Astrocyte (in vitro differentiated cells and primary cell): ENCODE data around the gene BTBD8. TPM values are rescaled to one million over a fixed set of nuclear protein-coding genes. Genes with fewer than 3 reads are reported as not detected.

ENCODE experiments used
- DNase-seq: peaks from one replicate; pipeline ENCODE4 v3.0.0-alpha.2; 2010; ENCODE audit warnings: low read depth
- FAIRE-seq: peaks from 2 replicates; lab custom pipeline; 2011; peaks lifted over from hg19 to GRCh38; lab: Jason Lieb, UNC
- H2AFZ ChIP-seq: 2 replicates; pipeline ENCODE4 v1.6.0; 2012; ENCODE audit warnings: low read depth, low read length, inconsistent platforms
- H3K27ac ChIP-seq: 2 replicates; pipeline ENCODE4 v1.5.1; 2011; ENCODE audit warnings: low read depth, low read length, inconsistent platforms
- H3K27me3 ChIP-seq: 2 replicates; pipeline ENCODE4 v1.6.0; 2011; ENCODE audit warnings: low read length, inconsistent platforms; ENCODE audit not compliant: insufficient read depth
- H3K36me3 ChIP-seq: 2 replicates; pipeline ENCODE4 v1.5.1; 2011; ENCODE audit warnings: low read length, inconsistent platforms; ENCODE audit not compliant: insufficient read depth
- H3K4me1 ChIP-seq: 2 replicates; pipeline ENCODE4 v1.5.1; 2011; ENCODE audit warnings: low read length, inconsistent platforms; ENCODE audit not compliant: insufficient read depth
- H3K4me2 ChIP-seq: 2 replicates; pipeline ENCODE4 v1.6.0; 2012; ENCODE audit warnings: low read length, inconsistent platforms
- H3K4me3 ChIP-seq: 2 replicates; pipeline ENCODE4 v1.5.1; 2011; ENCODE audit warnings: low read depth, mild to moderate bottlenecking, low read length, inconsistent platforms; ENCODE audit not compliant: insufficient read depth
- H3K79me2 ChIP-seq: 2 replicates; pipeline ENCODE4 v1.6.0; 2012; ENCODE audit warnings: mild to moderate bottlenecking, low read length, inconsistent platforms; ENCODE audit not compliant: insufficient read depth
- H3K9ac ChIP-seq: 2 replicates; pipeline ENCODE4 v1.6.0; 2012; ENCODE audit warnings: mild to moderate bottlenecking, low read length, inconsistent platforms
- H3K9me3 ChIP-seq: 2 replicates; pipeline ENCODE4 v1.5.1; 2012; ENCODE audit warnings: low read depth, mild to moderate bottlenecking, low read length, inconsistent platforms; ENCODE audit not compliant: insufficient read depth
- H4K20me1 ChIP-seq: 2 replicates; pipeline ENCODE4 v1.6.0; 2012; ENCODE audit warnings: low read length, inconsistent platforms; ENCODE audit not compliant: insufficient read depth
- H3K27ac Mint-ChIP-seq: one replicate; pipeline ENCODE4 v1.8.0; 2021; ENCODE audit warnings: mild to moderate bottlenecking, mixed read lengths; ENCODE audit not compliant: unreplicated experiment
- H3K27me3 Mint-ChIP-seq: one replicate; pipeline ENCODE4 v1.8.0; 2021; ENCODE audit warnings: low read depth, mixed read lengths; ENCODE audit not compliant: unreplicated experiment
- H3K36me3 Mint-ChIP-seq: one replicate; pipeline ENCODE4 v1.8.0; 2021; ENCODE audit warnings: low read depth, mixed read lengths; ENCODE audit not compliant: unreplicated experiment
- H3K4me1 Mint-ChIP-seq: one replicate; pipeline ENCODE4 v1.8.0; 2021; ENCODE audit warnings: low read depth, mixed read lengths; ENCODE audit not compliant: unreplicated experiment
- H3K4me3 Mint-ChIP-seq: one replicate; pipeline ENCODE4 v1.8.0; 2021; ENCODE audit warnings: mild to moderate bottlenecking, moderate library complexity, mixed read lengths; ENCODE audit not compliant: unreplicated experiment
- H3K9me3 Mint-ChIP-seq: one replicate; pipeline ENCODE4 v1.8.0; 2021; ENCODE audit warnings: mild to moderate bottlenecking, mixed read lengths; ENCODE audit not compliant: unreplicated experiment
- EZH2 ChIP-seq: IDR thresholded peaks from 2 replicates; pipeline ENCODE4 v1.6.1; 2012; ENCODE audit warnings: mild to moderate bottlenecking, low read length, inconsistent platforms; ENCODE audit not compliant: insufficient read depth
- total RNA-seq: library from RNA; stranded (reverse); gene quantifications from 2 replicates; pipeline ENCODE4 v1.2.1, GENCODE V29; 2021
- TF ChIP-seq, protein P1 (sequence below): IDR thresholded peaks from 2 replicates; pipeline ENCODE4 v1.5.1; 2011; ENCODE audit warnings: low read depth, mild to moderate bottlenecking, inconsistent platforms, low read length, moderate library complexity; ENCODE audit not compliant: insufficient read depth

Gene BTBD8
- total RNA-seq, 1 donor from 2014 or later: 1.8 TPM

GRCh38 chr1:92038695-92039346 is 41.3 kb upstream of the BTBD8 start:
- Histone ChIP-seq H3K27ac (no peak overlapping the region), H3K4me3 (no peak overlapping the region), H3K4me1 (no peaks in the 10 kb centered on the region), H3K27me3 (no peaks in the 10 kb centered on the region), H3K9ac (no peak overlapping the region), H3K4me2 (no peak overlapping the region), H3K79me2 (no peaks in the 10 kb centered on the region), H3K9me3 (no peaks in the 10 kb centered on the region), H4K20me1 (no peaks in the 10 kb centered on the region), H3K36me3 (no peaks in the 10 kb centered on the region), H2AFZ (no peak overlapping the region)
- Mint-ChIP-seq H3K4me3 (no peak overlapping the region), H3K36me3 (no peaks in the 10 kb centered on the region), H3K27me3 (no peaks in the 10 kb centered on the region), H3K9me3 (no peaks in the 10 kb centered on the region), H3K27ac (no peak overlapping the region), H3K4me1 (peaks cover 6% of the 10 kb centered on the region)
- TF ChIP-seq, protein P1, sequence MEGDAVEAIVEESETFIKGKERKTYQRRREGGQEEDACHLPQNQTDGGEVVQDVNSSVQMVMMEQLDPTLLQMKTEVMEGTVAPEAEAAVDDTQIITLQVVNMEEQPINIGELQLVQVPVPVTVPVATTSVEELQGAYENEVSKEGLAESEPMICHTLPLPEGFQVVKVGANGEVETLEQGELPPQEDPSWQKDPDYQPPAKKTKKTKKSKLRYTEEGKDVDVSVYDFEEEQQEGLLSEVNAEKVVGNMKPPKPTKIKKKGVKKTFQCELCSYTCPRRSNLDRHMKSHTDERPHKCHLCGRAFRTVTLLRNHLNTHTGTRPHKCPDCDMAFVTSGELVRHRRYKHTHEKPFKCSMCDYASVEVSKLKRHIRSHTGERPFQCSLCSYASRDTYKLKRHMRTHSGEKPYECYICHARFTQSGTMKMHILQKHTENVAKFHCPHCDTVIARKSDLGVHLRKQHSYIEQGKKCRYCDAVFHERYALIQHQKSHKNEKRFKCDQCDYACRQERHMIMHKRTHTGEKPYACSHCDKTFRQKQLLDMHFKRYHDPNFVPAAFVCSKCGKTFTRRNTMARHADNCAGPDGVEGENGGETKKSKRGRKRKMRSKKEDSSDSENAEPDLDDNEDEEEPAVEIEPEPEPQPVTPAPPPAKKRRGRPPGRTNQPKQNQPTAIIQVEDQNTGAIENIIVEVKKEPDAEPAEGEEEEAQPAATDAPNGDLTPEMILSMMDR: no peak
- TF ChIP-seq EZH2: no peak
- FAIRE-seq (no peak), DNase-seq (no peak)

DNA sequence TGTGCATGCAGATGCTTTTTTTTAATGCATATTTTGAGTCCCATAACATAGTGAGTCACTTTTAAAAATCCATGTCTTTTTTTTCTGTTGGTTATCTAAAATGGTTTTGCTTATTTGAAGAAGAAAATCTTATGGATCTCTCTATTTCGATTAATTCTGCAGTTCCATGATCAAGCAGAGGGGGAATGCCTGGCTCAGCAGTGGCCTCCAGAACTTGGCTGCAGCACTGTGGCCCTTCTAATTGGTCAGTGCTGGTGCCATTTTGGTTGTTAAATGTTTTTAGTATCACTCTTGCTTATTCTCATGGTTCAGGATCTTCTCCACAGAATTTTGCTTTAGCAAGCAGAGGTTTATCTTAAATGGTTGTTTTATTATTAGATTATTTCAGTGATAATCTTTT is 39.2 kb upstream of the BTBD8 start:
- Histone ChIP-seq H3K27me3 (no peaks in the 10 kb centered on the region), H3K79me2 (no peaks in the 10 kb centered on the region), H3K27ac (no peak overlapping the region), H4K20me1 (no peaks in the 10 kb centered on the region), H3K36me3 (no peaks in the 10 kb centered on the region), H3K4me2 (no peak overlapping the region), H3K9me3 (no peaks in the 10 kb centered on the region), H3K4me3 (no peak overlapping the region), H3K4me1 (no peaks in the 10 kb centered on the region), H3K9ac (no peak overlapping the region), H2AFZ (no peak overlapping the region)
- FAIRE-seq: no peak
- Mint-ChIP-seq H3K27ac (no peak overlapping the region), H3K36me3 (no peaks in the 10 kb centered on the region), H3K4me3 (no peak overlapping the region), H3K27me3 (no peaks in the 10 kb centered on the region), H3K9me3 (no peaks in the 10 kb centered on the region), H3K4me1 (peaks cover 6% of the 10 kb centered on the region)
- TF ChIP-seq, protein P1: no peak
- no peak for TF ChIP-seq EZH2
- DNase-seq: no peak

DNA sequence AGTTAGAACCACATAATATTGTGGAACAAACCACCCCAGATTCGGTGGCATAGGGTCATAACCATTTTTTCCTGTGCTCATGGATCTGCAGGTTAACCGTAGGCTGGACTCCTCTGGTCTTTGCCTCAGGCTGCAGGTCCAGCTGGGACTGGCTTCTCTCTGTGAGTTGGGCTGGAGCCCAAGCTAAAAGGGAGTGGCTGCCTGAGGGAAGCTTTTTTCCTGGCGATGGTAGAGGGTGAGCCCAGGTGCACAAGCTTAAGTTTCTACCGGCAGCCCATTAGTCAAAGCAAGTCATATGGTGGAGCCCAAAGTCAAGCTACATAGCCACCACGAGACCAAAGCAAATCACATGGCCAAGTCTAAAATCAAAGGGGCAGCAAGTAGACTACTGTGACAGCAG is 36.5 kb upstream of the BTBD8 start:
- Mint-ChIP-seq H3K27me3 (no peaks in the 10 kb centered on the region), H3K27ac (no peak overlapping the region), H3K9me3 (no peaks in the 10 kb centered on the region), H3K36me3 (no peaks in the 10 kb centered on the region), H3K4me1 (no peaks in the 10 kb centered on the region), H3K4me3 (no peak overlapping the region)
- H3K4me3 ChIP-seq: no peak overlapping the region
- FAIRE-seq (no peak), DNase-seq (no peak)
- H3K79me2 ChIP-seq: no peaks in the 10 kb centered on the region
- H3K27ac ChIP-seq: no peak overlapping the region
- H4K20me1 ChIP-seq: no peaks in the 10 kb centered on the region
- no peak overlapping the region for H2AFZ ChIP-seq
- no peak overlapping the region for H3K9ac ChIP-seq
- no peaks in the 10 kb centered on the region for H3K36me3 ChIP-seq
- no peaks in the 10 kb centered on the region for H3K4me1 ChIP-seq
- H3K27me3 ChIP-seq: no peaks in the 10 kb centered on the region
- no peaks in the 10 kb centered on the region for H3K9me3 ChIP-seq
- no peak overlapping the region for H3K4me2 ChIP-seq
- TF ChIP-seq, protein P1: no peak
